Body of pancreas (tissue), 4 donors: ENCODE data around the gene PPP1R7. TPM values are rescaled to one million over a fixed set of nuclear protein-coding genes. Genes with fewer than 3 reads are reported as not detected.

Experiments used
- ATAC-seq: fragments of 150-250 bp; one replicate; pipeline ENCODE4 v1.9.1; 2016
- DNase-seq, 4 donors: peaks; one replicate each; pipeline ENCODE4 v3.0.0-alpha.2; 2019
- H3K27ac ChIP-seq, 4 donors: fragments of 200-600 bp; sonication (generic); 1 replicate in 3 of 4; 2 replicates in 1 of 4; pipeline versions ENCODE4 v1.5.1 to v1.6.1; 2016 to 2019; ENCODE audit warnings: mild to moderate bottlenecking in 1 of 4, mixed read lengths in 1 of 4, moderate library complexity in 1 of 4
- H3K27me3 ChIP-seq, 2 donors: fragments of 200-600 bp; sonication (generic); one replicate each; pipeline ENCODE4 v1.6.0; 2016; ENCODE audit warnings: mild to moderate bottlenecking in 1 of 2
- H3K36me3 ChIP-seq, 2 donors: fragments of 200-600 bp; sonication (generic); replicated peaks in 1 of 2; 2 replicates each; pipeline ENCODE4 v1.5.1; 2016; ENCODE audit warnings: low read depth in 2 of 2; ENCODE audit not compliant: insufficient read depth in 1 of 2
- H3K4me1 ChIP-seq: fragments of 200-600 bp; sonication (generic); one replicate; pipeline ENCODE4 v1.6.0; 2016
- H3K4me3 ChIP-seq, 2 donors: fragments of 200-600 bp; sonication (generic); 1 replicate in 1 of 2; 2 replicates in 1 of 2; pipeline ENCODE4 v1.5.1; 2016 to 2019
- H3K9me3 ChIP-seq, 3 donors: fragments of 200-600 bp; sonication (generic); 1 replicate in 2 of 3; 2 replicates in 1 of 3; pipeline ENCODE4 v1.5.1; 2016
- CTCF ChIP-seq, 7 experiments: fragments of 450-650 bp in 4 of 7; fragments of 200-600 bp in 3 of 7; sonication (generic) in 3 of 7; IDR thresholded peaks; one replicate each; pipeline ENCODE4 v1.5.1; 2016 to 2019; ENCODE audit warnings: antibody characterized with exemption in 7 of 7
- POLR2A ChIP-seq, 3 donors: fragments of 450-650 bp; IDR thresholded peaks; one replicate each; pipeline ENCODE4 v1.6.1; 2016; ENCODE audit warnings: antibody characterized with exemption in 3 of 3, mild to moderate bottlenecking in 2 of 3
- WGBS, 2 donors: methylation state at CpG; one replicate each; pipeline ENCODE4 v1.1.5; 2017; 5-methylcytosine and 5-hydroxymethylcytosine counted together
- intact Hi-C: fragments of 100-400 bp; cut with DNase I; formaldehyde crosslinking; loops from one replicate; pipeline ENCODE4 v1.15.1; 2023
- total RNA-seq, 2 donors: library from RNA; depleted of rRNA; stranded (reverse); fragments of >200 nt; gene quantifications; one replicate each; pipeline ENCODE4 v1.1.0, GENCODE V29; 2016

The PPP1R7 gene
- total RNA-seq, 2 donors from 2014 or later = 27.0 to 99.4 TPM

GRCh38 chr2:241138471-241138870 lies 11.8 kb upstream of the PPP1R7 start:
- Histone ChIP-seq H3K4me3 (no peak overlapping the region), H3K27ac (no peak overlapping the region), H3K9me3 (no peaks in the 10 kb centered on the region), H3K27me3 (no peaks in the 10 kb centered on the region), H3K36me3 (peaks cover 0 to 5% of the 10 kb centered on the region in 2 donors), H3K4me1 (no peaks in the 10 kb centered on the region)
- TF ChIP-seq CTCF (IDR thresholded peaks at IDR 0.05) (no peak), POLR2A (IDR thresholded peaks at IDR 0.05) (no peak)
- 94 to 96% methylated on average over 14 to 16 of the region's 16 CpGs for WGBS, 2 donors
- DNase-seq (no peak), ATAC-seq (no peak)
- intact Hi-C loops = no loop called here

- H3K27me3 ChIP-seq = no peaks in the 10 kb centered on the region
- no peaks in the 10 kb centered on the region for H3K9me3 ChIP-seq
- intact Hi-C loops = no loop called here
- no peak overlapping the region for H3K27ac ChIP-seq
- ATAC-seq (no peak), DNase-seq (no peak)
- no peak for TF ChIP-seq CTCF (IDR thresholded peaks at IDR 0.05)
- TF ChIP-seq POLR2A (IDR thresholded peaks at IDR 0.05) = no peak
- H3K36me3 ChIP-seq = peaks cover 0 to 5% of the 10 kb centered on the region in 2 donors
- H3K4me1 ChIP-seq = no peaks in the 10 kb centered on the region
- H3K4me3 ChIP-seq = no peak overlapping the region
- WGBS, 2 donors = 94% methylated on average over 8 to 24 of the region's 24 CpGs
Measured at GRCh38 chr2:241139531-241140444, 10.5 kb upstream of the PPP1R7 start.

GRCh38 chr2:241140445-241140840 lies 9.8 kb upstream of the PPP1R7 start:
- Histone ChIP-seq H3K4me1 (no peaks in the 10 kb centered on the region), H3K27me3 (no peaks in the 10 kb centered on the region), H3K27ac (no peak overlapping the region), H3K36me3 (peaks cover 0 to 5% of the 10 kb centered on the region in 2 donors), H3K9me3 (no peaks in the 10 kb centered on the region), H3K4me3 (no peak overlapping the region)
- TF ChIP-seq CTCF (IDR thresholded peaks at IDR 0.05) (no peak), POLR2A (IDR thresholded peaks at IDR 0.05) (no peak)
- no peak for DNase-seq
- 89 to 96% methylated on average over 10 of the region's 10 CpGs for WGBS, 2 donors
- no peak for ATAC-seq
- intact Hi-C loops = no loop called here

- DNase-seq = no peak
- Histone ChIP-seq H3K27me3 (no peaks in the 10 kb centered on the region), H3K36me3 (peaks cover 0 to 5% of the 10 kb centered on the region in 2 donors), H3K27ac (no peak overlapping the region), H3K4me3 (no peak overlapping the region), H3K9me3 (no peaks in the 10 kb centered on the region), H3K4me1 (no peaks in the 10 kb centered on the region)
- ATAC-seq = no peak
- 94 to 95% methylated on average over 14 of the region's 14 CpGs for WGBS, 2 donors
- intact Hi-C loops = no loop called here
- TF ChIP-seq CTCF (IDR thresholded peaks at IDR 0.05) (no peak), POLR2A (IDR thresholded peaks at IDR 0.05) (no peak)
Measured at GRCh38 chr2:241141214-241141770, 9.0 kb upstream of the PPP1R7 start.
